NCI-H510A (cell line): ENCODE data around the gene UTP14C.
"Not testable (repeated sequence)": the region's sequence is repeated elsewhere in the genome, so short reads cannot be mapped to it uniquely, and the experiment has no call there.

Source experiments
- DNase-seq: peaks from one replicate; lab custom pipeline; 2025; lab: John Stamatoyannopoulos, UW

UTP14C gene

GRCh38 chr13:52048516-52048915 is 24.0 kb downstream of the UTP14C start:
- no peak for DNase-seq

GRCh38 chr13:52051400-52051799 is 26.9 kb downstream of the UTP14C start:
- no peak for DNase-seq

- DNase-seq: no peak
Measured at GRCh38 chr13:52053460-52053859, 29.0 kb downstream of the UTP14C start.

- DNase-seq: not testable (repeated sequence)
Measured at GRCh38 chr13:52061064-52061463, 36.6 kb downstream of the UTP14C start.

- no peak for DNase-seq
Measured at GRCh38 chr13:52061587-52061986, 37.1 kb downstream of the UTP14C start.

GRCh38 chr13:52067237-52067636 is 42.7 kb downstream of the UTP14C start:
- DNase-seq: no peak

- no peak for DNase-seq
Measured at GRCh38 chr13:52070929-52071523, 46.5 kb downstream of the UTP14C start.
